ENCODE results near the gene RTN4RL1. TPM values are rescaled to one million over a fixed set of nuclear protein-coding genes. Genes with fewer than 3 reads are reported as not detected.

Gene RTN4RL1
- total RNA-seq, 1 donor from 2014 or later = 4.0 TPM

DNA sequence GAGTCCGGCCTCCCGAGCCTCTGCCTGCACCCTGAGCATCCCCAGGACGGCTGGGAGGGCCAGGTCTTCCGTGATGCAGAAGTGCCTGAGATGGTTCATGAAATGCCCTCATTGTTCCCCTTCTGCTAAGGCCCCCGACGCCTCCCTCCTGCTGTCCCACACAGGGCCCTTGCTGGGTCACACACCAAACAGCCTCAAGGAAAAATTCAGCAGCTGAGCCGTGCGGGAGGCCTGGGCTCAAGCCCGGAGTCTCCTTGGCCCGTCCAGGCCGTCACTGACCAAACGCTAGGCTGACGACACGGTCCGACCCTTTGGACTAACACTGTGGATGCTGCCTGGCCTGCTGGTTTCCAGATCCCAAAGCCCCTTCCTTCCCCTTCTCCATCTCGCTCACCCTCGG is 90.2 kb downstream of the RTN4RL1 start:
- H3K4me3 ChIP-seq = no peak overlapping the region
- intact Hi-C loops (cut with micrococcal nuclease) = no loop called here
- H3K9me3 ChIP-seq (replicated peaks) = no peaks in the 10 kb centered on the region
- H3K27me3 ChIP-seq (ENCODE audit: low read depth) = peaks cover 13% of the 10 kb centered on the region
- no peak overlapping the region for H3K27ac ChIP-seq (replicated peaks)
- no peaks in the 10 kb centered on the region for H3K36me3 ChIP-seq
- no peak for DNase-seq
- H3K4me1 ChIP-seq = peaks cover 16% of the 10 kb centered on the region
- TF ChIP-seq, protein P1, sequence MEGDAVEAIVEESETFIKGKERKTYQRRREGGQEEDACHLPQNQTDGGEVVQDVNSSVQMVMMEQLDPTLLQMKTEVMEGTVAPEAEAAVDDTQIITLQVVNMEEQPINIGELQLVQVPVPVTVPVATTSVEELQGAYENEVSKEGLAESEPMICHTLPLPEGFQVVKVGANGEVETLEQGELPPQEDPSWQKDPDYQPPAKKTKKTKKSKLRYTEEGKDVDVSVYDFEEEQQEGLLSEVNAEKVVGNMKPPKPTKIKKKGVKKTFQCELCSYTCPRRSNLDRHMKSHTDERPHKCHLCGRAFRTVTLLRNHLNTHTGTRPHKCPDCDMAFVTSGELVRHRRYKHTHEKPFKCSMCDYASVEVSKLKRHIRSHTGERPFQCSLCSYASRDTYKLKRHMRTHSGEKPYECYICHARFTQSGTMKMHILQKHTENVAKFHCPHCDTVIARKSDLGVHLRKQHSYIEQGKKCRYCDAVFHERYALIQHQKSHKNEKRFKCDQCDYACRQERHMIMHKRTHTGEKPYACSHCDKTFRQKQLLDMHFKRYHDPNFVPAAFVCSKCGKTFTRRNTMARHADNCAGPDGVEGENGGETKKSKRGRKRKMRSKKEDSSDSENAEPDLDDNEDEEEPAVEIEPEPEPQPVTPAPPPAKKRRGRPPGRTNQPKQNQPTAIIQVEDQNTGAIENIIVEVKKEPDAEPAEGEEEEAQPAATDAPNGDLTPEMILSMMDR (IDR thresholded peaks at IDR 0.05; ENCODE audit: borderline replicate concordance) = no peak

DNA sequence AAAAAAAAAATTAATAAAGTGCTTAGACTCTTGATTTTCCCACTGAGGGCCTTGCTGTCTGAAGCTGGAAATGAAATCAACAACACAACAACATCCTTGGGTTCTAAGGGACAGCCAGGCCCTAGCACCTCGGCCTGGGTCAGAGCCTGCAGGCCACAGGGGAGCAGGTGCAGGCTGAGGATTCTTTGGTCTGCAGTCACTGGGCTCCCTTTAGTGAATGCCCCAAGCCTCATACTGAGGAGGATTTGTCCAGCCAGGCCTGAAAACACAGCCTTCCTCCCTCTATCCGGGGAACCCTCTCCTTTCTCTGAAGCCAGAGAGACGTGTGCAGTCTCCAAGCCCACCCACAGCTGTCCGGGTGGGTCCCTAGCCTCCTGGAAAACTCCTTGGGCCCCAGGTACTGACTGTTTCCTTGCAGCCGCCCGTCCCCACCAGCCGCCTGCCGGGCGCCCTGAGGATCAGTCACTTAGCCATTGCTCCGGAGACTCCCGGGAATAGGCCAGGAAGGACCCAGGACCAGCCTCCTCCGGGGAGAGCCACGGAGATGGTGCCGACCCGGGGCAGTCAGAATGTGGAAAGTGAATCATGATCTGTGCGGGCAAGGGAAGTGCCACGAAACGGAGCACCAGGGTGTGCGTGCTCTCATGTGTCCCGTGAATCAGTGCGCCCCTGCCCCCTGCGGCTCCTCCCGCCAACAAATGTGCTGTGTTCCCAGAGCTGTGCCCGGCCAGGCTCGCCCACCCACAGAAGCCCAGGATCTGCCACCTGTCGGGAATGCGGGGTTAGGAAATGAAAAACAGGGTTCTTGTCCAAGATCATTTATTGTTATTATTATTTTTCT is 91.0 kb downstream of the RTN4RL1 start:
- Histone ChIP-seq H3K4me3 (no peak overlapping the region), H3K27ac (replicated peaks) (no peak overlapping the region), H3K4me1 (peaks cover 24% of the 10 kb centered on the region), H3K27me3 (ENCODE audit: low read depth) (peaks cover 13% of the 10 kb centered on the region), H3K36me3 (no peaks in the 10 kb centered on the region), H3K9me3 (replicated peaks) (no peaks in the 10 kb centered on the region)
- TF ChIP-seq, protein P1 (IDR thresholded peaks at IDR 0.05; ENCODE audit: borderline replicate concordance) = no peak
- intact Hi-C loops (cut with micrococcal nuclease) = no loop called here
- no peak for DNase-seq

DNA sequence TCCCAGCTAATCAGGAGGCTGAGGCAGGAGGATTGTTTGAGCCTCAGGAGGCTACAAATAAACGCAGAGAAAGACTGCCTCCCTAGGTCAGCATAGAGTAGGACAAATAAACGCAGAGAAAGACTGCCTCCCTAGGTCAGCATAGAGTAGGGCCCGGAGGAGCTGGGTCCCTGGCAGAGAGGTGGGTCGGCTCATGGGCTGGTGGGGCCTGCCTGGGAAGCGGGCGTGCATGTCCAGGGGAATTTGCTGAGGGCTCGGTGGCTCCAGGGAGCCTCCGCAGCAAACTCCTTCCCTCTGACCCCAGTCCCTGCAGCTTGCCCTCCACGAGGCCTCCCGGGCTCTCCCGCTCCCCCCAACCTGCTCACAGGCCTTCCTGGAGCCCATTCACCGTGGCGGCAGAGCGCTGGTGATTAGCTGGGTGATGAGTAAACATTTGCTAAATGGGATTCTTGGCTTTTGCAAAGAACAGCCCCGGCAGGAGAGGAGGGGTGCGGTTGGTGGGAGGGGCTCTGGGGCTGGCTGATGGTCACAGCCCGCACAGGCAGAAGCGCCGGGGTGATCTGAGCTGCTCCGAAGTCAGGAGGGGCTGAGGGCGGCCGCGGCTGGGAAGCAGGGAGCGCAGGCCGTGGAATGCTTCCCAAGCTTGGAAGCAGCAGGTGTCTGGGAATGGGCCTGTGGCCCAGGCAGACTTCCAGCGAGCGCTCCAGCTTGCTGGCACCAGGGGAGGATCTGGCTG is 93.1 kb downstream of the RTN4RL1 start:
- H3K4me1 ChIP-seq = peaks cover 32% of the 10 kb centered on the region
- DNase-seq = peak; percentile 40
- no peaks in the 10 kb centered on the region for H3K9me3 ChIP-seq (replicated peaks)
- intact Hi-C loops (cut with micrococcal nuclease) = no loop called here
- peak overlapping the region; percentile 70 for H3K27ac ChIP-seq (replicated peaks)
- TF ChIP-seq, protein P1 (IDR thresholded peaks at IDR 0.05; ENCODE audit: borderline replicate concordance) = no peak
- H3K4me3 ChIP-seq = peak overlapping the region; percentile 21
- no peaks in the 10 kb centered on the region for H3K36me3 ChIP-seq
- H3K27me3 ChIP-seq (ENCODE audit: low read depth) = peaks cover 13% of the 10 kb centered on the region

DNA sequence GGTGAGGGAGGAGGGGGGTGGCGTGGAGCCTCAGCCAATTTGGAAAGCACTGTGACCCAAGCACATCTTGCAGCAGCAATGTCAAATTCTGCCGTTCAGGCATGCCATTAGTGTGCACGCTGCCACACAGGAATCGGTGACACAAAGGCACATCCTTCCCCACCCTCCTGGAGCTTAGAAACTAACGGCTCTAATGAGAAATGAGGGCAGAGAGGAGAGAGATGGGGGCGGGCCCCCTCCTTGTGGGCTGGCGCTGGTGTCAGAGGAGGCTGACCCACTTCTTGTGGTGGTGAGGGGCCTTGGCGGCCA is 94.8 kb downstream of the RTN4RL1 start:
- TF ChIP-seq, protein P1 (IDR thresholded peaks at IDR 0.05; ENCODE audit: borderline replicate concordance) = no peak
- no peak for DNase-seq
- intact Hi-C loops (cut with micrococcal nuclease) = no loop called here
- no peaks in the 10 kb centered on the region for H3K9me3 ChIP-seq (replicated peaks)
- H3K4me3 ChIP-seq = no peak overlapping the region
- no peaks in the 10 kb centered on the region for H3K36me3 ChIP-seq
- H3K27ac ChIP-seq (replicated peaks) = no peak overlapping the region
- peaks cover 13% of the 10 kb centered on the region for H3K27me3 ChIP-seq (ENCODE audit: low read depth)
- peaks cover 32% of the 10 kb centered on the region for H3K4me1 ChIP-seq

DNA sequence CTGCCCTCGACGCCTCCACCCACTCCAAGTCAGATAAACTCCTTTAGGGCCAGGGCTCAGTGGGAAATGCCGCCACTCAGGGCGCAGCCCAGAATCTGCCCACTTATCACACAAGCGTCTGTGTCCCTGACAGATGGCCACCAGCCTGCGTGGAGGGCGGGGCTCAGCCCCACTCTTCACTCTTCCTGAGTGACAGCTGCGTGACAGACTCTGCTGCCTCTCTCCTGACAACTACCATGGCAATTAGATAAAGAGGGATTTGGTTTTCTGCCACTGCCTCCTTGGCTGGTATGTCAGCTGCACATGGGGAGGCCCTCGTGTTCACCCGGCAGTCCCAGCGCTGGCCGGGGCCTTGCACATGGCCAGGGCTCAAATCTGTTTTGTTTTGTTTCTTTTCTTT is 96.2 kb downstream of the RTN4RL1 start:
- no peaks in the 10 kb centered on the region for H3K36me3 ChIP-seq
- peaks cover 32% of the 10 kb centered on the region for H3K4me1 ChIP-seq
- peak; percentile 68 for DNase-seq
- TF ChIP-seq, protein P1 (IDR thresholded peaks at IDR 0.05; ENCODE audit: borderline replicate concordance) = no peak
- H3K9me3 ChIP-seq (replicated peaks) = no peaks in the 10 kb centered on the region
- H3K27ac ChIP-seq (replicated peaks) = peak overlapping the region; percentile 55
- H3K27me3 ChIP-seq (ENCODE audit: low read depth) = peaks cover 13% of the 10 kb centered on the region
- intact Hi-C loops (cut with micrococcal nuclease) = no loop called here
- H3K4me3 ChIP-seq = no peak overlapping the region
